KMS-11 (cell line): ENCODE data around the gene VAV2.

Experiments used
- H2AFZ ChIP-seq: fragments of 200-600 bp; sonication (generic); 2 replicates; pipeline ENCODE4 v1.6.1; 2016; ENCODE audit warnings: antibody characterized with exemption, mixed run types, low read depth
- H3K27ac ChIP-seq: fragments of 200-600 bp; sonication (generic); 2 replicates; pipeline ENCODE4 v1.6.1; 2016; ENCODE audit warnings: mild to moderate bottlenecking, mixed run types
- H3K27me3 ChIP-seq: fragments of 200-600 bp; sonication (generic); 2 replicates; pipeline ENCODE4 v1.6.1; 2017; ENCODE audit warnings: mild to moderate bottlenecking, low read depth, mixed run types, moderate library complexity; ENCODE audit not compliant: insufficient read depth
- H3K36me3 ChIP-seq: fragments of 200-600 bp; sonication (generic); 2 replicates; pipeline ENCODE4 v1.6.1; 2017; ENCODE audit warnings: mild to moderate bottlenecking, mixed run types; ENCODE audit not compliant: insufficient read depth
- H3K4me1 ChIP-seq: fragments of 200-600 bp; sonication (generic); 2 replicates; pipeline ENCODE4 v1.6.1; 2016; ENCODE audit warnings: mild to moderate bottlenecking, low read depth, mixed run types; ENCODE audit not compliant: poor library complexity, severe bottlenecking
- H3K4me2 ChIP-seq: fragments of 200-600 bp; sonication (generic); 2 replicates; pipeline ENCODE4 v1.7.0; 2016; ENCODE audit warnings: mild to moderate bottlenecking, mixed run types
- H3K4me3 ChIP-seq: fragments of 200-600 bp; sonication (generic); IDR thresholded peaks from 2 replicates; pipeline ENCODE4 v1.6.1; 2017; ENCODE audit warnings: low read depth, low read length, mixed read lengths; ENCODE audit not compliant: insufficient read depth
- H3K79me2 ChIP-seq: fragments of 200-600 bp; sonication (generic); 2 replicates; pipeline ENCODE4 v1.6.1; 2016; ENCODE audit warnings: low read depth, mixed run types; ENCODE audit not compliant: insufficient read depth
- H3K9ac ChIP-seq: fragments of 200-600 bp; sonication (generic); 2 replicates; pipeline ENCODE4 v1.6.1; 2016; ENCODE audit warnings: mild to moderate bottlenecking, mixed run types
- H4K20me1 ChIP-seq: fragments of 200-600 bp; sonication (generic); 2 replicates; pipeline ENCODE4 v1.6.1; 2016; ENCODE audit warnings: mild to moderate bottlenecking, mixed run types; ENCODE audit not compliant: insufficient read depth
- CTCF ChIP-seq: fragments of 200-600 bp; sonication (generic); conservative IDR thresholded peaks from 2 replicates; pipeline ENCODE4 v1.6.1; 2017; ENCODE audit warnings: low read depth, mild to moderate bottlenecking, antibody characterized with exemption, low read length, moderate library complexity, mixed read lengths

Gene VAV2

GRCh38 chr9:133813749-133814585 is 178.2 kb downstream of the VAV2 start:
- Histone ChIP-seq H3K9ac (no peak overlapping the region), H3K79me2 (no peaks in the 10 kb centered on the region), H3K4me1 (no peaks in the 10 kb centered on the region), H3K36me3 (no peaks in the 10 kb centered on the region), H4K20me1 (no peaks in the 10 kb centered on the region), H3K27ac (no peak overlapping the region), H3K4me2 (no peak overlapping the region), H3K4me3 (no peak overlapping the region), H3K27me3 (no peaks in the 10 kb centered on the region), H2AFZ (no peak overlapping the region)
- no peak for TF ChIP-seq CTCF

- H3K4me2 ChIP-seq: no peak overlapping the region
- no peak overlapping the region for H3K4me3 ChIP-seq
- TF ChIP-seq CTCF: no peak
- no peak overlapping the region for H3K27ac ChIP-seq
- H3K79me2 ChIP-seq: no peaks in the 10 kb centered on the region
- H2AFZ ChIP-seq: no peak overlapping the region
- H3K9ac ChIP-seq: no peak overlapping the region
- H3K36me3 ChIP-seq: no peaks in the 10 kb centered on the region
- no peaks in the 10 kb centered on the region for H3K27me3 ChIP-seq
- no peaks in the 10 kb centered on the region for H4K20me1 ChIP-seq
- H3K4me1 ChIP-seq: no peaks in the 10 kb centered on the region
Observed at GRCh38 chr9:133812941-133813748, 179.0 kb downstream of the VAV2 start.

- H3K27ac ChIP-seq: no peak overlapping the region
- no peak overlapping the region for H2AFZ ChIP-seq
- H3K9ac ChIP-seq: no peak overlapping the region
- H3K27me3 ChIP-seq: no peaks in the 10 kb centered on the region
- no peak overlapping the region for H3K4me2 ChIP-seq
- no peaks in the 10 kb centered on the region for H3K79me2 ChIP-seq
- H3K36me3 ChIP-seq: no peaks in the 10 kb centered on the region
- no peaks in the 10 kb centered on the region for H4K20me1 ChIP-seq
- H3K4me3 ChIP-seq: no peak overlapping the region
- no peak for TF ChIP-seq CTCF
- no peaks in the 10 kb centered on the region for H3K4me1 ChIP-seq
Observed at GRCh38 chr9:133812077-133812868, 179.9 kb downstream of the VAV2 start.

- no peaks in the 10 kb centered on the region for H3K36me3 ChIP-seq
- H3K79me2 ChIP-seq: no peaks in the 10 kb centered on the region
- H3K4me2 ChIP-seq: no peak overlapping the region
- no peak overlapping the region for H2AFZ ChIP-seq
- H3K27me3 ChIP-seq: no peaks in the 10 kb centered on the region
- no peaks in the 10 kb centered on the region for H3K4me1 ChIP-seq
- H3K9ac ChIP-seq: no peak overlapping the region
- TF ChIP-seq CTCF: no peak
- no peak overlapping the region for H3K4me3 ChIP-seq
- no peak overlapping the region for H3K27ac ChIP-seq
- H4K20me1 ChIP-seq: no peaks in the 10 kb centered on the region
Observed at GRCh38 chr9:133811471-133811870, 180.7 kb downstream of the VAV2 start.
